GM19351 (cell line): ENCODE data around the gene KCTD16.

ENCODE experiments used
- ATAC-seq: cut with Tn5 transposase; IDR thresholded peaks from one replicate; pipeline ENCODE4 v1.9.1; 2021; ENCODE audit warnings: mild to moderate bottlenecking, moderate library complexity; ENCODE audit not compliant: unreplicated experiment

KCTD16 gene

GRCh38 chr5:144393641-144394435 lies 223.2 kb downstream of the KCTD16 start:
- ATAC-seq, result no peak

GRCh38 chr5:144395704-144396103 lies 225.0 kb downstream of the KCTD16 start:
- peak; percentile 82 for ATAC-seq

GRCh38 chr5:144403058-144403457 lies 232.4 kb downstream of the KCTD16 start:
- no peak for ATAC-seq

- no peak for ATAC-seq
Observed at GRCh38 chr5:144403817-144404420, 233.2 kb downstream of the KCTD16 start.

GRCh38 chr5:144404672-144405071 lies 234.0 kb downstream of the KCTD16 start:
- no peak for ATAC-seq

- ATAC-seq, result no peak
Observed at GRCh38 chr5:144405991-144406390, 235.3 kb downstream of the KCTD16 start.

- no peak for ATAC-seq
Observed at GRCh38 chr5:144406442-144406841, 235.8 kb downstream of the KCTD16 start.

GRCh38 chr5:144414202-144415029 lies 243.7 kb downstream of the KCTD16 start:
- no peak for ATAC-seq

- no peak for ATAC-seq
Observed at GRCh38 chr5:144416196-144416595, 245.5 kb downstream of the KCTD16 start.

GRCh38 chr5:144418719-144419118 lies 248.0 kb downstream of the KCTD16 start:
- ATAC-seq, result no peak

GRCh38 chr5:144421411-144421810 lies 250.7 kb downstream of the KCTD16 start:
- ATAC-seq, result no peak

- no peak for ATAC-seq
Observed at GRCh38 chr5:144422018-144422727, 251.5 kb downstream of the KCTD16 start.

GRCh38 chr5:144427866-144428265 lies 257.2 kb downstream of the KCTD16 start:
- ATAC-seq, result no peak

- ATAC-seq, result no peak
Observed at GRCh38 chr5:144428326-144428725, 257.7 kb downstream of the KCTD16 start.

GRCh38 chr5:144429405-144429804 lies 258.7 kb downstream of the KCTD16 start:
- ATAC-seq, result no peak

GRCh38 chr5:144429905-144430304 lies 259.2 kb downstream of the KCTD16 start:
- ATAC-seq, result no peak

GRCh38 chr5:144433140-144433822 lies 262.6 kb downstream of the KCTD16 start:
- ATAC-seq, result no peak

GRCh38 chr5:144433893-144434292 lies 263.2 kb downstream of the KCTD16 start:
- ATAC-seq, result no peak

GRCh38 chr5:144436007-144436406 lies 265.3 kb downstream of the KCTD16 start:
- no peak for ATAC-seq

- ATAC-seq, result no peak
Observed at GRCh38 chr5:144438237-144438636, 267.6 kb downstream of the KCTD16 start.
